HG03558 (cell line): ENCODE results near the gene HDAC4.

Experiments
- ATAC-seq: cut with Tn5 transposase; IDR thresholded peaks from one replicate; pipeline ENCODE4 v1.9.1; 2021; ENCODE audit warnings: moderate number of reproducible peaks; ENCODE audit not compliant: unreplicated experiment; ENCODE audit errors: extremely low read depth

The HDAC4 gene

GRCh38 chr2:239213643-239214101 lies 187.1 kb downstream of the HDAC4 start:
- no peak for ATAC-seq

- ATAC-seq, result no peak
Observed at GRCh38 chr2:239212929-239213642, 187.7 kb downstream of the HDAC4 start.

GRCh38 chr2:239212121-239212928 lies 188.5 kb downstream of the HDAC4 start:
- no peak for ATAC-seq

- no peak for ATAC-seq
Observed at GRCh38 chr2:239211396-239212094, 189.3 kb downstream of the HDAC4 start.

GRCh38 chr2:239209783-239210182 lies 191.0 kb downstream of the HDAC4 start:
- ATAC-seq, result no peak

- no peak for ATAC-seq
Observed at GRCh38 chr2:239208465-239209180, 192.2 kb downstream of the HDAC4 start.

GRCh38 chr2:239206851-239207250 lies 194.0 kb downstream of the HDAC4 start:
- no peak for ATAC-seq

GRCh38 chr2:239206042-239206441 lies 194.8 kb downstream of the HDAC4 start:
- no peak for ATAC-seq

GRCh38 chr2:239204876-239205468 lies 195.8 kb downstream of the HDAC4 start:
- ATAC-seq, result no peak

- no peak for ATAC-seq
Observed at GRCh38 chr2:239204136-239204875, 196.5 kb downstream of the HDAC4 start.

GRCh38 chr2:239203443-239204135 lies 197.2 kb downstream of the HDAC4 start:
- ATAC-seq, result no peak

GRCh38 chr2:239202836-239203235 lies 198.0 kb downstream of the HDAC4 start:
- no peak for ATAC-seq

GRCh38 chr2:239202343-239202742 lies 198.5 kb downstream of the HDAC4 start:
- ATAC-seq, result no peak

GRCh38 chr2:239201884-239202283 lies 198.9 kb downstream of the HDAC4 start:
- no peak for ATAC-seq

GRCh38 chr2:239201531-239201876 lies 199.3 kb downstream of the HDAC4 start:
- ATAC-seq, result no peak

GRCh38 chr2:239200646-239201530 lies 199.9 kb downstream of the HDAC4 start:
- ATAC-seq, result no peak

GRCh38 chr2:239199041-239199768 lies 201.6 kb downstream of the HDAC4 start:
- ATAC-seq, result no peak
